ENCODE measurements around the gene RNF112. TPM values are rescaled to one million over a fixed set of nuclear protein-coding genes. Genes with fewer than 3 reads are reported as not detected.

RNF112 gene, protein sequence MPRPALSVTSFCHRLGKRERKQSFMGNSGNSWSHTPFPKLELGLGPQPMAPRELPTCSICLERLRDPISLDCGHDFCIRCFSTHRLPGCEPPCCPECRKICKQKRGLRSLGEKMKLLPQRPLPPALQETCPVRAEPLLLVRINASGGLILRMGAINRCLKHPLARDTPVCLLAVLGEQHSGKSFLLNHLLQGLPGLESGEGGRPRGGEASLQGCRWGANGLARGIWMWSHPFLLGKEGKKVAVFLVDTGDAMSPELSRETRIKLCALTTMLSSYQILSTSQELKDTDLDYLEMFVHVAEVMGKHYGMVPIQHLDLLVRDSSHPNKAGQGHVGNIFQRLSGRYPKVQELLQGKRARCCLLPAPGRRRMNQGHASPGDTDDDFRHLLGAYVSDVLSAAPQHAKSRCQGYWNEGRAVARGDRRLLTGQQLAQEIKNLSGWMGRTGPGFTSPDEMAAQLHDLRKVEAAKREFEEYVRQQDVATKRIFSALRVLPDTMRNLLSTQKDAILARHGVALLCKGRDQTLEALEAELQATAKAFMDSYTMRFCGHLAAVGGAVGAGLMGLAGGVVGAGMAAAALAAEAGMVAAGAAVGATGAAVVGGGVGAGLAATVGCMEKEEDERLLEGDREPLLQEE
- total RNA-seq, result not detected

GRCh38 chr17:19410875-19411620 is at the start of gene RNF112:
Gene RNF112 (plus strand): TSS chr17:19411232. CDS start chr17:19411409, 177 bp downstream.
- DNase-seq, result no peak

- DNase-seq, result no peak
Measured at GRCh38 chr17:19361326-19361725, 49.7 kb upstream of the RNF112 start.

GRCh38 chr17:19361944-19362276 is 49.1 kb upstream of the RNF112 start:
- DNase-seq, result no peak

GRCh38 chr17:19362277-19363113 is 48.5 kb upstream of the RNF112 start, which contains the start of gene B9D1:
Gene B9D1 (minus strand): TSS chr17:19362723. CDS start chr17:19362569, 154 bp downstream.
- DNase-seq, result peak; percentile 93

DNA sequence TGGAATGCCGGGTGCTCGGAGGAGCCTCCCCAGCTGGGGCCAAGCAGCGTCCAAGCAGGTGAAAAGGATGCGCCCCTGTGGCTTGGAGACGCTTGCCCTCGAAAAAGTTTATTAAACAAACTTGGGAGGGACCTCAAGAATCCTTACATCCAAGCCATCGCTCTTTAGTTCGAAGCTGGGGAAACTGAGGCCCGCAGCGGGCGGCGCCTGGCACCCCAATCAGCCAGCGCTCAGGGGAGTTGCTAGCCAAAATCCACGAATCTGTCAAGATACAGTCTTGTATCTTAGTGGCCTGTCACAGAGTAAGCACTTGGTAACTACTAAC is 48.0 kb upstream of the RNF112 start:
- DNase-seq, result no peak

- no peak for DNase-seq
Measured at GRCh38 chr17:19363460-19364035, 47.5 kb upstream of the RNF112 start.

DNA sequence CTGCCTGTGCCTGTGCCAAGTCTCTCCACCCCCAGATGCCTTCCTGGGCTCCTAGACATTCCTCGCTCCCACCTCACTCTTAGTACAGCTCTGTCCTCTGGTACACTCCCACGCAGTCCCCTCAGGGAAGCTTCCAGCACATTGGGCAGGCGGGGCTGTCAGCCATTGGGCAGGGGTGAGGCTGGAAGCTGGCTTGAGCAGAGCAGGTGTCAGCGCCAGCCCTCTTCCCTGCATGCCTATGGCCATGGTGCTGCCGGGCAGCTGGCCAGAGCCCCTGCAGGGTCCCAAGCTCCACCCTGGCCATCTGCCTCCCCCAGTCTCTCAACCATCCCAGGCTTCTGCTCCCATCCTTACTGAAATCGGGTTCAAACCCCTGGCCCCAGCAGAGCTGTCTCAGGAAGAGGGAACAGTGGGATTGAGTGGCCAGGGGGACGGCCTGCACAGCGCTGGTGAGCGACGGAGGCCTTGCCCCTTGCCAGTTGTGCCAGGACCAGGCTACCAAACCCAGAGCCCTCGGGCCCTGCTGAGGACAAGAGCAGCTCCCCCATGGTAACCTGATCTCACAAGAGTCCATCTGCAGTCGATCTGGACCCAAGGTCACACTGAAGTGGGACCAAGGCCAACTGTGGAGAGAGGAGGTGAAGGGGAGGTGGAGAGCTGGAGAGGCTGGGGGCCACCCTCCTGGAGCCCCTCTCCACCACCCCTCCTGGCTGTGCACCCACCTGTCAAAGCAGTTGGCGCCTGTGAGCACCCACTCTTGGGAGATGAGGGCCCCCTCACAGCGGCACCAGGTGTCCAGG is 46.1 kb upstream of the RNF112 start:
- no peak for DNase-seq

GRCh38 chr17:19365499-19365817 is 45.6 kb upstream of the RNF112 start:
- no peak for DNase-seq

DNA sequence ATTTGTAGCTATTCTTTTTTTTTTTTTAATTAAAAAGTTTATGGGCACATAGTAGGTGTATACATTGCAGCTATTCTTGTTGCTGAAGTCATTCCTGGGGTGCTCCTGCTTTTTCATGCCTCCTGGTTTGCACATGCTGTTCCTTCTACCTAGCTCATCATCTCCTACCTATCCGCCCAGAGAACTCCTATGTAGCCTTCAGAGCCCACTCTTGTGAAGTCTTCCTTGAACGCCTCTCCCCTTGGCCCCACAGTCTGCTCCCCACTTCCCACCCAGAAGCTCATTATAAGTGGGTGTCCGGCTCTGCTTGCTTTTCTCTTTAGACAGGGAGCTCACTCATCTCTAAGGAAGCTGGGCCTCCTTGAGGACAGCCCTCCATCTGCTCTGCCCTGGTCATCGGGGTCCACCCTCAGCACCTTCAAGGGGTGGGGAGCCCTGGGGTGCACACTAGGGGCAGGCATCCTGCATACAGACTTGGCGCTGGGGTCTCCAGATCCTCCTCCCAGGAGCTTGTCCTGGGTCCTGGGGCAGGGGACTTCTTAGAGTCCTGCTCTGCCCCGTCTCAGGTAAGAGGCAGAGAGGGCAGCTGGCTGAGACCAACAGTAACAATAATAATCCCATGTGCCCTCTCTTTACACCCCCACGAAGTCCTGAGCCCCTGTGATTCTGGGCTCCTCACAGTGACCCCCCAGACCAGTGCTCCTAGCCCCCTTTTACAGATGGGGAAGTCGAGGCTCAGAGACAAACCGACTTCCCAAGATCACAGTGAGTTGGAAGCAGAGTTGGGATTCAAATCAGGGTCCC is 45.0 kb upstream of the RNF112 start:
- no peak for DNase-seq

- no peak for DNase-seq
Measured at GRCh38 chr17:19366637-19366972, 44.4 kb upstream of the RNF112 start.

- no peak for DNase-seq
Measured at GRCh38 chr17:19368229-19368628, 42.8 kb upstream of the RNF112 start.

- no peak for DNase-seq
Measured at GRCh38 chr17:19369107-19369778, 41.8 kb upstream of the RNF112 start.

GRCh38 chr17:19369846-19370492 is 41.1 kb upstream of the RNF112 start:
- no peak for DNase-seq

GRCh38 chr17:19370493-19370960 is 40.5 kb upstream of the RNF112 start:
- no peak for DNase-seq

DNA sequence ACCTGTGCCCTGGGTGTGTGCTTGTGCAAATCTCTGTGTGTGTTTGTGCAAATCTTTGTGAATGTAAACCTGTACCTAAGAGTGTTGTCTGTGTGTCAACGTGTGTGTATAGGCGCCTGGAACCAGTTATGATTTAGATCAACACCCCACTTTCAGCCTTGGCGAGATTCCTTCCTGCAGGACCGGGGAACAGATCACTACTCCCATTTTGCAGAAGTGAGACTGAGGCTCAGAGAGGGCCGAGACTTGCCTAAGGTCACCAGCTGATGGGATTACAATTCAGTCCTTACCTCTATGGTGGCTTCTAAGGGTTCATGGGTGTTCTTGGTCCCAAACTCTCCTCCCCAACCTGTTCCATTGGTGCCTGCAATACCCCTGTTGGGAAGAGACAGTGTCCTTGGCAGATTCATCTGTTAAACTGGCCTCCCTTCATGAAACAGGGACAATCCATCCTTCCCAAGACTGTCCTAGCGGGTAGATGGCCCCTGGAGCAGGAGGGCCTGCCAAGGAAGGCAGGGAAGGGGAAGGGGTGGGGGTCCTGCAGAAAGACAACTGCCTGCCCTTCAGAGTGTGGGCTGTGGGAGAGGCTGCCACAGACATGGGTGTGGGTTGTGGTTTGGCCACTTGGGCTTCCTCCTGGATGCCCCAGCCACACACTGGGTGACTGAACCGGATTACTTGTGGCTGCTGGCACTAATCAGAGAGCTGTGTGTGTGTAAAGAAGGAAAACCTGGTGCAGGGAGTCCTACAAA is 39.6 kb upstream of the RNF112 start:
- no peak for DNase-seq

DNA sequence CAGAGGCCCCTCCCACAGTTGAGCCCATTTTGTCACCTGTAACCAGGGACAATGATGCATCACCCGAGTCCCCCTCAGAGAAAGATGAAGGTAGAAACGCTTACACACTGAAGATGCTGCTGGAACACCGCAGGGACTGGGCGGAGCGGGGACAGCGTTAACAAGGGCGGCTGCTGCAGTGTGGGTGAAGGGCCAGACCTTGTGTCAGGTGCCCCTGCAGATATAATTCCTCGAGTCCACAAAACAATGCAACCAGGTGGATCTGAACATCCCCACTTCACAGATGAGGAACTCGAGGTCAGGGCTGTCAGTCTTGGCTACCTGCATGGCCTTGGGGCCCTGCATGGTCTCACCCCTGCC is 39.0 kb upstream of the RNF112 start:
- DNase-seq, result no peak

DNA sequence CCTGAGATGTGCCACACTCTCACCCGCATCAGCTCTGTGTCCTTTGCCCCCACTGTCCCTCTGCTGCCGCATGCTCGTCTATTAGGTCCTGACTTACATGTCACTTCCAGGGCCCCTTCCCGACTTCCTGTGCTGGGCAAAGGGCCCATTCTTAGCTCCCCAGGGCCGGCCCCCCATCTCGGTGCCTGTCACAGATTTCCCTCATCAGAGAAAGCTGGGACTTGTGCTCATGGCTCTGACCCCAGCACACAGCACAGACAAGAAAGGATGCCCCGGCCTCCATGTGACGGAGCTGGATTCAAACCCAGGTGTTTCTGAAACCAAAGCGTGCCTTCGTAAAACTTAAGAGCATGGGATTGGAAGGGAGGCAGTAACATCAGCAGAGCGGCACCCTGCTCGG is 38.6 kb upstream of the RNF112 start:
- no peak for DNase-seq

DNA sequence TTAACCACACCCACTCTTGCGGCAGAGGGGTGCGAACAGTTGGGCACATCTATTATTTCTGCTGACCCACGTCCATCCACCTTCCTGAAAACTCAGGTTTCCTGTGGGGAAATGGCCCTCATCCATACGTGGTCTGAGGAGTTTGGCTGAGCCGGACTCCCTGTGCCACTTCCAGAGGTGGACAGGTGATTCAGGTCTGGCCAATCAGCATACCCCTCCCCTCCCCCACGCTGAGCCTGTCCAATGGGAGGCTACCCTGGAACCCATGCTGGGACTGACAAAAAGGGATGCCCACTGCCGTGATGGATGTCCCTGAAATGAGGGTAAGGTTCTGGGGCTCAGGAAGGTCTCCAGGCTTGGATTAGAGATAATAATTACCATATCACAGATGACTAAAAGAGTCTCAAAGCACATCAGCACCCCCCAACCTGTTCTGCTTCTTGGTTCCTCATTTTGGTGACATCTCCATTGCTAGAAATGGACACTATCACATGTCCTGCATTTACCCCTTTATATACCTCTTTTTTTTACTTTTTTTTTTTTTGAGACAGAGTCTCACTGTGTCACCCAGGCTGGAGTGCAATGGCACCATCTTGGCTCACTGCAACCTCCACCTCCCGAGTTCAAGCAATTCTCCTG is 38.0 kb upstream of the RNF112 start:
- no peak for DNase-seq

DNA sequence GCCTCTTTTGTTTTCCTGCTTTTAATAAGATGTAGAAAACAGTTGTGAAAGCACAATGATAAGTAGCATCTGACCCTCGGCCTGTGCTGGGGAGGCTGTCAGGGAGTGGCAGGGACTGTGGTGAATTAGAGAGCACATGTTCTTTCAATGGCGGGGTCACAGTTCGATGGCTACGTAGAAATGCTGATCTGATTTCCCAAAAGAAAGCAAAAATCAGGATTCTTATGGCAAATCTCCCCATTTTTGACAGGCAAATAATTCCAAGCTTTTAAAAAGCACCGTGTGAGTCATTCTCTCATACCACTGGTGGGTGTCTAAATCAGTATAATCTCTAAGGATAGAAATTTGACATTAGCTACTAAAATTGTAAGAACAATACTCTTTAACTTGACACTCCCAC is 36.9 kb upstream of the RNF112 start:
- DNase-seq, result no peak
